Ishikawa (cell line): ENCODE measurements around the gene ADARB1.

Experiments used
- CEBPB ChIP-seq: IDR thresholded peaks from 2 replicates; pipeline ENCODE4 v1.6.1; 2012
- CREB1 ChIP-seq: IDR thresholded peaks from 2 replicates; pipeline ENCODE4 v1.6.1; 2012; ENCODE audit warnings: low read depth
- EGR1 ChIP-seq: IDR thresholded peaks from 2 replicates; pipeline ENCODE4 v1.6.1; 2012
- EP300 ChIP-seq: IDR thresholded peaks from 2 replicates; pipeline ENCODE4 v1.6.1; 2012; ENCODE audit warnings: borderline replicate concordance
- FOXM1 ChIP-seq: IDR thresholded peaks from 2 replicates; pipeline ENCODE4 v1.6.1; 2012; ENCODE audit warnings: low read depth, borderline replicate concordance
- NFIC ChIP-seq: IDR thresholded peaks from 2 replicates; pipeline ENCODE4 v1.6.1; 2012
- RAD21 ChIP-seq: IDR thresholded peaks from 2 replicates; pipeline ENCODE4 v1.6.1; 2012; ENCODE audit warnings: low read depth
- TAF1 ChIP-seq: IDR thresholded peaks from 2 replicates; pipeline ENCODE4 v1.6.1; 2012; ENCODE audit warnings: low read depth, mild to moderate bottlenecking
- TCF12 ChIP-seq: IDR thresholded peaks from 2 replicates; pipeline ENCODE4 v1.6.1; 2012; ENCODE audit warnings: low read depth
- TEAD4 ChIP-seq: IDR thresholded peaks from 2 replicates; pipeline ENCODE4 v1.6.1; 2012
- USF1 ChIP-seq: IDR thresholded peaks from 2 replicates; pipeline ENCODE4 v1.6.1; 2012
- YY1 ChIP-seq: IDR thresholded peaks from 2 replicates; pipeline ENCODE4 v1.6.1; 2012; ENCODE audit warnings: low read depth
- ZBTB7A ChIP-seq: IDR thresholded peaks from 2 replicates; pipeline ENCODE4 v1.6.1; 2012; ENCODE audit warnings: low read depth
- TF ChIP-seq, protein P1 (sequence below): IDR thresholded peaks from 2 replicates; pipeline ENCODE4 v1.6.1; 2012; ENCODE audit warnings: low read depth, mild to moderate bottlenecking
- TF ChIP-seq, protein P2 (sequence below): IDR thresholded peaks from 2 replicates; pipeline ENCODE4 v1.6.1; 2012

Gene ADARB1

DNA sequence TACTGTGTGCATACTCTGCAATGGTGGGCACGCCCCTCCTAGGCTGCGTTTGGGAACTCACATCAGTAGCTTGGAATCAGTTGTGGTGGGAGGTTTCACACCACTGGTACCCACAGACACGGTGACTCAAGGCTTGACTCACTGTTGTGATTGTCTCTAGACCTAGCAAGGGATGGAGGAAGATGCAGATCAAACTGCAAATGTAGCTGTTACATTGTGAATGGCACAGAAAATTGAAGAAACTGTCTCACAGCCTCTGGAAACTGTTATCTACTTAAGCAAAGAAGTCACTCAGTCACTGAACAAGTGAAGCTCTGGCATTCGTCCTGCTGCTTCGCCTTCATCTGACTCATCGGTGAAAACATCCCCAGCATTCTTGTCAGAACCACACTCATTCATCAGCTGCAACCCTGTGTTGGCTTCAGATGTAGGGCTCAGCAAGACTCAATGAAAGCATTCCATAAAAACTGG lies 153.8 kb downstream of the ADARB1 start:
- TF ChIP-seq EGR1: no peak
- TF ChIP-seq, protein P1, sequence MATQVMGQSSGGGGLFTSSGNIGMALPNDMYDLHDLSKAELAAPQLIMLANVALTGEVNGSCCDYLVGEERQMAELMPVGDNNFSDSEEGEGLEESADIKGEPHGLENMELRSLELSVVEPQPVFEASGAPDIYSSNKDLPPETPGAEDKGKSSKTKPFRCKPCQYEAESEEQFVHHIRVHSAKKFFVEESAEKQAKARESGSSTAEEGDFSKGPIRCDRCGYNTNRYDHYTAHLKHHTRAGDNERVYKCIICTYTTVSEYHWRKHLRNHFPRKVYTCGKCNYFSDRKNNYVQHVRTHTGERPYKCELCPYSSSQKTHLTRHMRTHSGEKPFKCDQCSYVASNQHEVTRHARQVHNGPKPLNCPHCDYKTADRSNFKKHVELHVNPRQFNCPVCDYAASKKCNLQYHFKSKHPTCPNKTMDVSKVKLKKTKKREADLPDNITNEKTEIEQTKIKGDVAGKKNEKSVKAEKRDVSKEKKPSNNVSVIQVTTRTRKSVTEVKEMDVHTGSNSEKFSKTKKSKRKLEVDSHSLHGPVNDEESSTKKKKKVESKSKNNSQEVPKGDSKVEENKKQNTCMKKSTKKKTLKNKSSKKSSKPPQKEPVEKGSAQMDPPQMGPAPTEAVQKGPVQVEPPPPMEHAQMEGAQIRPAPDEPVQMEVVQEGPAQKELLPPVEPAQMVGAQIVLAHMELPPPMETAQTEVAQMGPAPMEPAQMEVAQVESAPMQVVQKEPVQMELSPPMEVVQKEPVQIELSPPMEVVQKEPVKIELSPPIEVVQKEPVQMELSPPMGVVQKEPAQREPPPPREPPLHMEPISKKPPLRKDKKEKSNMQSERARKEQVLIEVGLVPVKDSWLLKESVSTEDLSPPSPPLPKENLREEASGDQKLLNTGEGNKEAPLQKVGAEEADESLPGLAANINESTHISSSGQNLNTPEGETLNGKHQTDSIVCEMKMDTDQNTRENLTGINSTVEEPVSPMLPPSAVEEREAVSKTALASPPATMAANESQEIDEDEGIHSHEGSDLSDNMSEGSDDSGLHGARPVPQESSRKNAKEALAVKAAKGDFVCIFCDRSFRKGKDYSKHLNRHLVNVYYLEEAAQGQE: no peak
- TF ChIP-seq CEBPB: no peak
- no peak for TF ChIP-seq RAD21
- TF ChIP-seq, protein P2, sequence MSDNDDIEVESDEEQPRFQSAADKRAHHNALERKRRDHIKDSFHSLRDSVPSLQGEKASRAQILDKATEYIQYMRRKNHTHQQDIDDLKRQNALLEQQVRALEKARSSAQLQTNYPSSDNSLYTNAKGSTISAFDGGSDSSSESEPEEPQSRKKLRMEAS: no peak
- TF ChIP-seq CREB1: no peak
- no peak for TF ChIP-seq ZBTB7A
- TF ChIP-seq TEAD4: no peak
- TF ChIP-seq NFIC: no peak
- TF ChIP-seq EP300: no peak
- no peak for TF ChIP-seq FOXM1
- no peak for TF ChIP-seq YY1
- TF ChIP-seq TAF1: no peak
- no peak for TF ChIP-seq TCF12
- no peak for TF ChIP-seq USF1

DNA sequence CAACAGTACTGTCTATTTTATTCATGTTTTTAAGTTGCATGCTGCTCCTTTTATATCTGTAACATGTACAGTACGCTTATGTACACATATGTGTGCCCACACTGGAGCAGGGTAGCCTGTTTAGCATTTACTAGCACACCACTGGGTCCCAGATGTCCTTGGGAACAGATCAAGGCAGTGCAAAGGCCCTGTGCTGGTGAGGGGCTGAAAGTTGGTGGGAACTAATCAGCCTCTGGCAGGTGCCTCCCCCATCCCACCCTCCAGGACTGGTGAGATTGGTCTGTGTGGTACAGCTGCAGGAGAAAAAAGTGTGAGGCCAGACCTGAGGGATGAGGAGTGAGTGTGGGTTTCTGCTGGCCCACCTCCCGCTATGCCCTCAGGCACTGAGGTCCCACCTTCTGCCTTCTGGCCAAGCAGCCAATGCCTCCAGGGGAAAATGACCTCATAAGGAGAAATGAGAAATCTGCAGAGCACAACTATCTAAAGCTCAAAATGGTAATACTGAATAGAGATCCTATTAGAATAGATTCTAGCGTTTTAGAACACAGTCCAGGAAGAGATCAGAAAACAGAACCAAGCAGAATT lies 154.4 kb downstream of the ADARB1 start:
- TF ChIP-seq, protein P2: no peak
- no peak for TF ChIP-seq EGR1
- TF ChIP-seq TCF12: no peak
- no peak for TF ChIP-seq CREB1
- TF ChIP-seq CEBPB: no peak
- no peak for TF ChIP-seq ZBTB7A

DNA sequence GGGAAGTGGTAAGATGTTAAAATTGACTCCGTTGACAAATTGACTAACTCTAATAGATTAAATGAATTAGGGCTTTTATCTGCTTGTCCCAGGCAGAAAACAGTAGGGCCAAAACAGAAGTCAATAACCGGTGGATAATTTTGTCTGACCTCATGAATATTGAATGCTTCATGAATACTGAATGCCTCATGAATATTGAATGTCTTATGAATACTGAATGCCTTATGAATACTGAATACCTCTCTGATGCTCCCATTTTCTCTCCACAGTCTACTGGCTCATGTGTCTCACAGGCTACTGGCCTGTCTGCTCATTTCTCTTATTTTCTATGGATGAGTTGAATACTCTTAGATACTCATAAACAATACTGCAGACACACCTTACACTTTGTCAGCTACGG lies 157.3 kb downstream of the ADARB1 start:
- TF ChIP-seq EP300 (no peak), TCF12 (no peak), TEAD4 (no peak), NFIC (no peak), FOXM1 (no peak), TAF1 (no peak), YY1 (no peak), USF1 (no peak), ZBTB7A (no peak), CEBPB (no peak), RAD21 (no peak), CREB1 (no peak), EGR1 (no peak)
- TF ChIP-seq, protein P2: no peak
- TF ChIP-seq, protein P1: no peak

DNA sequence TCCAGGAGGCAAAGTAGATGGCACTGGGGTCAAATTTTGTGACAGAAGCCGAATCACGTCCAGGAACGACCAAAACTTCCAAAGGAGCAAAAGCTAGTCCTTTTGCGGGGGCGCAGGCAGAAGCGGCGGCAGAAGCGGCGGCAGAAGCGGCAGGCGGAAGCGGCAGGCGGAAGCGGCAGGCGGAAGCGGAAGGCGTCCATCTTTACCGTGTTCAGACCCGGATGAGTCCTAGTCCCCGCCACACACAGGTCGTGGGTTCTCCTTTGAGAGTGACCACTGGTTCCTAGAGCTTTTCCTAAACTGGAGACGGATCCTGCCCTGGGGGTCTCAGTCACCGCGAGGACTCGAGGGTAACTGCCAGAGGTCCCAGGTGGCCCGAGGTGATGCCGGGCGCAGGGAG lies 159.7 kb downstream of the ADARB1 start:
- no peak for TF ChIP-seq TAF1
- TF ChIP-seq RAD21: no peak
- no peak for TF ChIP-seq ZBTB7A

DNA sequence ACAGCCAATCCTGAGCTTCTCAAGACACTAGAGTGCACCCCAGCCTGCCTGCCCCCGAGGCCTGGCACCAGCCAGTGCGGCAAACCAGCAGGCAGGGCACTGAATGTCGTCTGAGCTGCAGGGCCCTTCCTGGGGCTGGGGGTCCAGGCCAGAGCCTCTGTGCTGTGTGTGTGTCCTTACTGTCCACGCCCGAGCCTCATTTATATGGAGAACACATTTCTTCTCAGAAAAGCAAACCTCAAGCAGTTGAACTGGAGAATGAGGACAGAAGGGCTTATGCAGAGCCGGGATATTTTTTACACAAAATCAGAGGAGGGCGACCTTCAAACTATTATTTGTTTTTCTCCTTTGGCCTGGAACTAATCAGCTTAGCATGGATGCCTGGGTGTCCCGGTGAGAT lies 160.6 kb downstream of the ADARB1 start:
- TF ChIP-seq EGR1 (no peak), CREB1 (no peak), TCF12 (no peak), YY1 (no peak), ZBTB7A (no peak), EP300 (no peak), RAD21 (no peak), TEAD4 (no peak), FOXM1 (no peak), NFIC (no peak), TAF1 (no peak), USF1 (no peak)
- TF ChIP-seq, protein P1: no peak
- TF ChIP-seq, protein P2: no peak
